K562 (cell line): ENCODE data around the gene MYO15A. TPM values are rescaled to one million over a fixed set of nuclear protein-coding genes. Genes with fewer than 3 reads are reported as not detected.

Source experiments
- ATAC-seq: fragments of 200-7000 bp; cut with Tn5 transposase; 3 replicates; pipeline ENCODE4 v1.9.1; 2020; ENCODE audit warnings: moderate library complexity
- BruUV-seq: library from RNA; stranded (reverse); fragments of 400-500 nt; replicated peaks from 2 replicates; lab custom pipeline; 2021; lab: Mats Ljungman, UMichigan
- CTCF ChIA-PET: fragments of 300-600 bp; formaldehyde crosslinking; extraction: SDS; loops from one replicate; lab custom pipeline; 2021; ENCODE audit warnings: low intra/inter-chr PET ratio; lab: Yijun Ruan, JAX
- POLR2A ChIA-PET: fragments of 300-600, 350-650 bp; sonication (Branson Sonifier 250); formaldehyde crosslinking; extraction: SDS; loops from one replicate; lab custom pipeline; 2021; ENCODE audit warnings: antibody characterized with exemption, inconsistent platforms; lab: Yijun Ruan, JAX
- DNase-seq, 4 experiments: peaks; one replicate each; pipeline versions ENCODE4 v3.0.0 to v3.0.0-alpha.2; 2011 to 2018; ENCODE audit warnings: low spot score in 3 of 4, mixed read lengths in 3 of 4; ENCODE audit errors: extremely low read depth in 1 of 4
- FAIRE-seq: peaks from 2 replicates; lab custom pipeline; 2011; peaks lifted over from hg19 to GRCh38; lab: Jason Lieb, UNC
- H2AFZ ChIP-seq: 2 replicates; pipeline ENCODE4 v1.6.0; 2011; ENCODE audit warnings: low read depth, low read length, control low read depth, inconsistent platforms
- H3K27ac ChIP-seq: fragments of 200-600 bp; 3 replicates; pipeline ENCODE4 v1.8.0; 2011; ENCODE audit warnings: low read depth, mild to moderate bottlenecking, control low read depth, inconsistent platforms, low read length, moderate library complexity, mixed read lengths; ENCODE audit errors: extremely low read depth
- H3K27me3 ChIP-seq, 2 experiments: fragments of 300-600 bp in 1 of 2; 2 replicates in 1 of 2; 3 replicates in 1 of 2; pipeline versions ENCODE4 v1.6.0 to v1.8.0; 2011; ENCODE audit warnings: inconsistent platforms in 2 of 2, low read length in 2 of 2, mild to moderate bottlenecking in 1 of 2, mixed read lengths in 1 of 2, moderate library complexity in 1 of 2; ENCODE audit not compliant: control insufficient read depth in 2 of 2, insufficient read depth in 2 of 2
- H3K36me3 ChIP-seq: fragments of 300-600 bp; 3 replicates; pipeline ENCODE4 v1.8.0; 2011; ENCODE audit warnings: mild to moderate bottlenecking, low read length, inconsistent platforms; ENCODE audit not compliant: control insufficient read depth, insufficient read depth
- H3K4me1 ChIP-seq, 2 experiments: fragments of 200-600 bp in 1 of 2; replicated peaks in 1 of 2; 2 replicates in 1 of 2; 3 replicates in 1 of 2; pipeline versions ENCODE4 v1.5.1 to v1.8.0; 2011; ENCODE audit warnings: inconsistent platforms in 2 of 2, low read length in 2 of 2, mild to moderate bottlenecking in 1 of 2, mixed read lengths in 1 of 2, moderate library complexity in 1 of 2; ENCODE audit not compliant: control insufficient read depth in 2 of 2, insufficient read depth in 2 of 2
- H3K4me2 ChIP-seq: 2 replicates; pipeline ENCODE4 v1.6.1; 2011; ENCODE audit warnings: low read length, control low read depth, inconsistent platforms, mixed read lengths; ENCODE audit not compliant: insufficient read depth
- H3K4me3 ChIP-seq: fragments of 200-600 bp; sonication (generic), shearing (Covaris generic); 2 replicates; pipeline ENCODE4 v1.5.1; 2016; ENCODE audit warnings: control low read depth, inconsistent platforms
- H3K79me2 ChIP-seq: fragments of 200-600 bp; 3 replicates; pipeline ENCODE4 v1.8.0; 2011; ENCODE audit warnings: low read length, inconsistent platforms; ENCODE audit not compliant: control insufficient read depth, insufficient read depth
- H3K9ac ChIP-seq, 2 experiments: 2 replicates each; pipeline versions ENCODE4 v1.6.0 to v1.6.1; 2011; ENCODE audit warnings: low read depth in 2 of 2, low read length in 2 of 2, control low read depth in 1 of 2, inconsistent platforms in 1 of 2, mild to moderate bottlenecking in 1 of 2, mixed read lengths in 1 of 2; ENCODE audit not compliant: insufficient read depth in 1 of 2
- H3K9me1 ChIP-seq: one replicate; pipeline ENCODE4 v1.6.0; 2011; ENCODE audit warnings: inconsistent platforms, mild to moderate bottlenecking, low read length, moderate library complexity; ENCODE audit not compliant: control insufficient read depth, insufficient read depth
- H3K9me3 ChIP-seq: replicated peaks from 2 replicates; pipeline ENCODE4 v1.5.1; 2011; ENCODE audit warnings: low read depth, low read length, inconsistent platforms; ENCODE audit not compliant: control insufficient read depth, insufficient read depth
- H4K20me1 ChIP-seq: replicated peaks from 2 replicates; pipeline ENCODE4 v1.6.1; 2011; ENCODE audit warnings: low read length, inconsistent platforms, mixed read lengths; ENCODE audit not compliant: control insufficient read depth, insufficient read depth
- CBFA2T3 ChIP-seq: fragments of 450-650 bp; IDR thresholded peaks from 2 replicates; pipeline ENCODE4 v1.6.1; 2017
- L3MBTL2 ChIP-seq: fragments of 450-650 bp; IDR thresholded peaks from 2 replicates; pipeline ENCODE4 v1.6.1; 2016; ENCODE audit warnings: mild to moderate bottlenecking, moderate library complexity
- MCM2 ChIP-seq: fragments of 450-650 bp; IDR thresholded peaks from 2 replicates; pipeline ENCODE4 v1.6.1; 2017; ENCODE audit warnings: low read depth, mild to moderate bottlenecking
- MGA ChIP-seq: fragments of 450-650 bp; IDR thresholded peaks from 2 replicates; pipeline ENCODE4 v1.6.1; 2016; ENCODE audit warnings: mild to moderate bottlenecking, moderate library complexity
- RAD51 ChIP-seq: fragments of 450-650 bp; IDR thresholded peaks from 2 replicates; pipeline ENCODE4 v1.7.1; 2016; ENCODE audit warnings: low read depth, mild to moderate bottlenecking, borderline replicate concordance
- RBM14 ChIP-seq: fragments of 200-400 bp; formaldehyde crosslinking; IDR thresholded peaks from 2 replicates; pipeline ENCODE4 v1.6.1; 2018; ENCODE audit warnings: low read depth, mild to moderate bottlenecking, low read length, moderate library complexity, borderline replicate concordance; ENCODE audit not compliant: insufficient read depth
- SAFB ChIP-seq: fragments of 200-400 bp; formaldehyde crosslinking; IDR thresholded peaks from 2 replicates; pipeline ENCODE4 v1.6.1; 2017; ENCODE audit warnings: low read depth, low read length, borderline replicate concordance
- USF2 ChIP-seq: sonication (generic); formaldehyde crosslinking; IDR thresholded peaks from 2 replicates; pipeline ENCODE4 v1.5.0; 2020; ENCODE audit warnings: missing genetic modification reagents
- ZFX ChIP-seq: sonication (generic); formaldehyde crosslinking; IDR thresholded peaks from 2 replicates; pipeline ENCODE4 v1.8.0; 2022; ENCODE audit warnings: mild to moderate bottlenecking, missing genetic modification reagents, moderate library complexity
- WGBS: fragments of 100-300 bp; shearing (Covaris generic); methylation state at CpG from one replicate; pipeline ENCODE4 v1.1.6; 2016; ENCODE audit warnings: low coverage, mixed read lengths; ENCODE audit not compliant: insufficient coverage; ENCODE audit errors: missing lambda C conversion rate; 5-methylcytosine and 5-hydroxymethylcytosine counted together
- in situ Hi-C: fragments of 300-500 bp; cut with MboI; formaldehyde crosslinking; loops from 4 replicates; pipeline ENCODE4 v1.15.0; 2018; ENCODE audit warnings: inconsistent platforms, mixed read lengths
- intact Hi-C: fragments of 100-400 bp; cut with micrococcal nuclease; formaldehyde crosslinking; loops from 2 replicates; pipeline ENCODE4 v1.14.2; 2022
- polyA plus RNA-seq, 8 experiments: library from polyadenylated mRNA; depleted of rRNA in 4 of 8; stranded (reverse) in 5 of 8; unstranded in 3 of 8; fragments of >200 nt; fragmentation: Nextera tagmentation in 2 of 8; fragmentation: Illumina TruSeq in 1 of 8; extraction: Ambion mirVana in 2 of 8; extraction: Trizol in 1 of 8; gene quantifications; 2 replicates each; pipeline versions ENCODE4 v1.2.1 to v1.2.3, GENCODE V29; 2011 to 2014; ENCODE audit warnings: inconsistent platforms in 1 of 8, missing spikeins in 1 of 8
- total RNA-seq, 7 experiments: library from RNA; depleted of rRNA in 6 of 7; stranded (reverse); fragments of >200 nt in 6 of 7; fragmentation: Illumina TruSeq in 2 of 7; extraction: Trizol in 2 of 7; gene quantifications; 2 replicates each; pipeline versions ENCODE4 v1.2.1 to v1.2.3, GENCODE V29; 2011 to 2021; ENCODE audit warnings: low replicate concordance in 1 of 7

MYO15A gene
- total and polyA plus RNA-seq, 9 of the 15 experiments (the other 6 are each of a cell fraction or from before 2014, with no cell fraction given) = 0.05 to 0.88 (median 0.14) TPM; not detected in 1

- H3K36me3 ChIP-seq = no peaks in the 10 kb centered on the region
- FAIRE-seq (no peak), DNase-seq (no peak), ATAC-seq (no peak)
- no peak overlapping the region for H3K4me3 ChIP-seq
- H2AFZ ChIP-seq = peak overlapping the region; percentile 62; the same call in 1 of the 2 replicates
- H3K27me3 ChIP-seq = no peaks in the 10 kb centered on the region
- no peaks in the 10 kb centered on the region for H4K20me1 ChIP-seq
- in situ Hi-C loops = no loop called here
- H3K9me1 ChIP-seq = no peaks in the 10 kb centered on the region
- WGBS = 31% methylated on average over 7 of the region's 7 CpGs
- peaks cover 19% of the 10 kb centered on the region in 2 experiments; a peak in 4 of 5 replicates for H3K4me1 ChIP-seq
- no peaks in the 10 kb centered on the region for H3K79me2 ChIP-seq
- no peak overlapping the region for H3K27ac ChIP-seq
- H3K9me3 ChIP-seq = no peaks in the 10 kb centered on the region
- no peak for TF ChIP-seq RBM14
- peak; percentile 35; the same call in 1 of the 2 replicates for TF ChIP-seq MGA
- TF ChIP-seq L3MBTL2 = peak; percentile 69
- no peak for TF ChIP-seq MCM2
- TF ChIP-seq SAFB = no peak
- TF ChIP-seq RAD51 = peak; percentile 40; the same call in 1 of the 2 replicates
- peak; percentile 26; the same call in 1 of the 2 replicates for TF ChIP-seq USF2 (CRISPR knock-in tag)
- 0 out of 2 replicates have a peak, but pooled peaks have one; percentile 18 for TF ChIP-seq ZFX
- no peak for TF ChIP-seq CBFA2T3
- BruUV-seq = no TSS peak
- no peak overlapping the region for H3K4me2 ChIP-seq
- intact Hi-C loops = no loop called here
- no peak overlapping the region for H3K9ac ChIP-seq
- POLR2A ChIA-PET = interaction anchor here (0.6 to 0.7 kb wide), 2 partner anchors 14 to 350 kb away, joined by 3 to 4 read pairs; no protein-coding TSS in a partner anchor
- CTCF ChIA-PET = no interaction called here
Observed at GRCh38 chr17:18176176-18176575, 67.6 kb downstream of the MYO15A start.
